HUES6 (cell line): Measurements from ENCODE around the gene SYCE1L.
A peak's percentile ranks its signal among the peaks of the same experiment; 100 is the strongest.

ENCODE experiments used
- H3K27ac ChIP-seq: 2 replicates; pipeline ENCODE4 v1.7.0; 2013; ENCODE audit warnings: low read depth, mild to moderate bottlenecking, low read length, inconsistent platforms
- H3K27me3 ChIP-seq: 2 replicates; pipeline ENCODE4 v1.6.1; 2013; ENCODE audit warnings: low read length; ENCODE audit not compliant: control insufficient read depth, insufficient read depth
- H3K36me3 ChIP-seq: 2 replicates; pipeline ENCODE4 v1.6.1; 2013; ENCODE audit warnings: low read length; ENCODE audit not compliant: control insufficient read depth, insufficient read depth
- H3K4me1 ChIP-seq: 2 replicates; pipeline ENCODE4 v1.6.1; 2013; ENCODE audit warnings: low read length; ENCODE audit not compliant: control insufficient read depth, insufficient read depth
- H3K4me3 ChIP-seq: 2 replicates; pipeline ENCODE4 v1.5.1; 2013; ENCODE audit warnings: low read depth, low read length
- H3K9ac ChIP-seq: one replicate; pipeline ENCODE4 v1.6.1; 2013; ENCODE audit warnings: mild to moderate bottlenecking, low read length
- H3K9me3 ChIP-seq: 2 replicates; pipeline ENCODE4 v1.6.1; 2013; ENCODE audit warnings: low read depth, low read length; ENCODE audit not compliant: control insufficient read depth, insufficient read depth

Gene SYCE1L

GRCh38 chr16:77206533-77206932 lies 7.3 kb downstream of the SYCE1L start:
- Histone ChIP-seq H3K9me3 (no peaks in the 10 kb centered on the region), H3K27ac (no peak overlapping the region), H3K27me3 (no peaks in the 10 kb centered on the region; the same call in 1 of the 2 replicates), H3K9ac (no peak overlapping the region), H3K4me3 (no peak overlapping the region), H3K4me1 (peaks cover 15% of the 10 kb centered on the region), H3K36me3 (no peaks in the 10 kb centered on the region)

- no peaks in the 10 kb centered on the region for H3K9me3 ChIP-seq
- no peaks in the 10 kb centered on the region for H3K36me3 ChIP-seq
- H3K4me3 ChIP-seq: no peak overlapping the region
- no peak overlapping the region for H3K9ac ChIP-seq
- H3K27ac ChIP-seq: no peak overlapping the region
- H3K27me3 ChIP-seq: no peaks in the 10 kb centered on the region; the same call in 1 of the 2 replicates
- H3K4me1 ChIP-seq: peaks cover 18% of the 10 kb centered on the region
Observed at GRCh38 chr16:77207030-77207429, 7.8 kb downstream of the SYCE1L start.

- no peak overlapping the region for H3K9ac ChIP-seq
- no peak overlapping the region for H3K4me3 ChIP-seq
- H3K9me3 ChIP-seq: no peaks in the 10 kb centered on the region
- peaks cover 22% of the 10 kb centered on the region for H3K4me1 ChIP-seq
- H3K36me3 ChIP-seq: no peaks in the 10 kb centered on the region
- H3K27ac ChIP-seq: no peak overlapping the region
- H3K27me3 ChIP-seq: no peaks in the 10 kb centered on the region; the same call in 1 of the 2 replicates
Observed at GRCh38 chr16:77208382-77208781, 9.2 kb downstream of the SYCE1L start.

GRCh38 chr16:77211880-77212740 lies 12.9 kb downstream of the SYCE1L start:
- Histone ChIP-seq H3K4me1 (peaks cover 23% of the 10 kb centered on the region), H3K27me3 (no peaks in the 10 kb centered on the region; the same call in 1 of the 2 replicates), H3K27ac (peak overlapping the region; percentile 83), H3K9me3 (no peaks in the 10 kb centered on the region), H3K36me3 (no peaks in the 10 kb centered on the region), H3K9ac (peak overlapping the region; percentile 82), H3K4me3 (peak overlapping the region; percentile 74)

- Histone ChIP-seq H3K9ac (peak overlapping the region; percentile 82), H3K9me3 (no peaks in the 10 kb centered on the region), H3K36me3 (no peaks in the 10 kb centered on the region), H3K27ac (peak overlapping the region; percentile 83), H3K27me3 (no peaks in the 10 kb centered on the region; the same call in 1 of the 2 replicates), H3K4me1 (peaks cover 20% of the 10 kb centered on the region), H3K4me3 (peak overlapping the region; percentile 74)
Observed at GRCh38 chr16:77212741-77213541, 13.7 kb downstream of the SYCE1L start.

GRCh38 chr16:77213542-77214106 lies 14.4 kb downstream of the SYCE1L start:
- H3K4me3 ChIP-seq: peak overlapping the region; percentile 74
- peaks cover 20% of the 10 kb centered on the region for H3K4me1 ChIP-seq
- H3K27me3 ChIP-seq: no peaks in the 10 kb centered on the region; the same call in 1 of the 2 replicates
- no peak overlapping the region for H3K27ac ChIP-seq
- H3K9me3 ChIP-seq: no peaks in the 10 kb centered on the region
- H3K36me3 ChIP-seq: no peaks in the 10 kb centered on the region
- H3K9ac ChIP-seq: peak overlapping the region; percentile 28

- Histone ChIP-seq H3K9me3 (no peaks in the 10 kb centered on the region), H3K36me3 (no peaks in the 10 kb centered on the region), H3K9ac (no peak overlapping the region), H3K27ac (no peak overlapping the region), H3K4me1 (peaks cover 20% of the 10 kb centered on the region), H3K27me3 (no peaks in the 10 kb centered on the region; the same call in 1 of the 2 replicates), H3K4me3 (no peak overlapping the region)
Observed at GRCh38 chr16:77214411-77215138, 15.4 kb downstream of the SYCE1L start.

- H3K27ac ChIP-seq: no peak overlapping the region
- no peaks in the 10 kb centered on the region for H3K9me3 ChIP-seq
- no peak overlapping the region for H3K9ac ChIP-seq
- no peaks in the 10 kb centered on the region for H3K36me3 ChIP-seq
- H3K4me1 ChIP-seq: 0 out of 2 replicates have a peak, but pooled peaks cover 8% of the 10 kb centered on the region
- H3K27me3 ChIP-seq: no peaks in the 10 kb centered on the region
- H3K4me3 ChIP-seq: no peak overlapping the region
Observed at GRCh38 chr16:77219437-77219836, 20.2 kb downstream of the SYCE1L start.

- no peaks in the 10 kb centered on the region for H3K9me3 ChIP-seq
- H3K4me3 ChIP-seq: no peak overlapping the region
- H3K9ac ChIP-seq: no peak overlapping the region
- H3K27me3 ChIP-seq: no peaks in the 10 kb centered on the region
- no peak overlapping the region for H3K27ac ChIP-seq
- 0 out of 2 replicates have a peak, but pooled peaks cover 4% of the 10 kb centered on the region for H3K4me1 ChIP-seq
- H3K36me3 ChIP-seq: no peaks in the 10 kb centered on the region
Observed at GRCh38 chr16:77220427-77220826, 21.2 kb downstream of the SYCE1L start.

GRCh38 chr16:77221482-77221881 lies 22.3 kb downstream of the SYCE1L start:
- H3K9ac ChIP-seq: no peak overlapping the region
- H3K27me3 ChIP-seq: no peaks in the 10 kb centered on the region
- no peak overlapping the region for H3K27ac ChIP-seq
- no peaks in the 10 kb centered on the region for H3K36me3 ChIP-seq
- H3K9me3 ChIP-seq: no peaks in the 10 kb centered on the region
- no peak overlapping the region for H3K4me3 ChIP-seq
- H3K4me1 ChIP-seq: 0 out of 2 replicates have a peak, but pooled peaks cover 4% of the 10 kb centered on the region
